HG02970 (cell line): Measurements from ENCODE around the gene NPBWR2.
A peak's percentile ranks its signal among the peaks of the same experiment; 100 is the strongest.
"Not testable (repeated sequence)": the region's sequence is repeated elsewhere in the genome, so short reads cannot be mapped to it uniquely, and the experiment has no call there.

ENCODE experiments used
- ATAC-seq: cut with Tn5 transposase; IDR thresholded peaks from one replicate; pipeline ENCODE4 v1.9.1; 2021; ENCODE audit warnings: mild to moderate bottlenecking, moderate library complexity, moderate number of reproducible peaks; ENCODE audit not compliant: unreplicated experiment, low FRiP score

The NPBWR2 gene

DNA sequence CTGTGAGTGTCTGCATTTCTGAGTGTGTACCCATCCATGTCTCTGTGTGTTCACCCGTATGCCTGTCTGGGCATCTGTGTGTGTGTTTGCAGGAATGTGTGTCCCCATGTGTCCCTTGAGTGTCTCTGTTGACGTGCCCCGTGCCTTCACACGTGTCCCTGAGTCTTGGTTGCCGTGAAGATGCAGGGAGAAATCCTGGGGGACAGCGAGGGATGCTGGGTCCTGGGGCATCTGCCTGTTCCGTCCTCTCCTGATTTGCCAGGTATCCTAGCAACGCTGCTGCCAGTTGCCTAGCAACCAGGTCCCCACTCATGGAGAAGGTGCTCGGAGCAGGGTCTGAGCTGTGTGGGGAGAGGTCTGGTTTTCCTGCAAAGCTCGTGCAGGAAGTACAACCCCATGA is 17.2 kb downstream of the NPBWR2 start:
- no peak for ATAC-seq

DNA sequence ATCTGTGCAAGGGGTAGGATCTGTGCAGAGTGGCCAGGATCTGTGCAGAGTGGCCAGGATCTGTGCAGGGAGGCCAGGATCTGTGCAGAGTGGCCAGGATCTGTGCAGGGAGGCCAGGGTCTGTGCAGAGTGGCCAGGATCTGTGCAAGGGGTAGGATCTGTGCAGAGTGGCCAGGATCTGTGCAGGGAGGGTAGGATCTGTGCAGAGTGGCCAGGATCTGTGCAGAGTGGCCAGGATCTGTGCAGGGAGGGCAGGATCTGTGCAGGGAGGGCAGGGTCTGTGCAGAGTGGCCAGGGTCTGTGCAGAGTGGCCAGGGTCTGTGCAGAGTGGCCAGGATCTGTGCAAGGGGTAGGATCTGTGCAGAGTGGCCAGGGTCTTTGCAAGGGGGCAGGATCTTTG is 18.8 kb downstream of the NPBWR2 start:
- ATAC-seq, result not testable (repeated sequence)

DNA sequence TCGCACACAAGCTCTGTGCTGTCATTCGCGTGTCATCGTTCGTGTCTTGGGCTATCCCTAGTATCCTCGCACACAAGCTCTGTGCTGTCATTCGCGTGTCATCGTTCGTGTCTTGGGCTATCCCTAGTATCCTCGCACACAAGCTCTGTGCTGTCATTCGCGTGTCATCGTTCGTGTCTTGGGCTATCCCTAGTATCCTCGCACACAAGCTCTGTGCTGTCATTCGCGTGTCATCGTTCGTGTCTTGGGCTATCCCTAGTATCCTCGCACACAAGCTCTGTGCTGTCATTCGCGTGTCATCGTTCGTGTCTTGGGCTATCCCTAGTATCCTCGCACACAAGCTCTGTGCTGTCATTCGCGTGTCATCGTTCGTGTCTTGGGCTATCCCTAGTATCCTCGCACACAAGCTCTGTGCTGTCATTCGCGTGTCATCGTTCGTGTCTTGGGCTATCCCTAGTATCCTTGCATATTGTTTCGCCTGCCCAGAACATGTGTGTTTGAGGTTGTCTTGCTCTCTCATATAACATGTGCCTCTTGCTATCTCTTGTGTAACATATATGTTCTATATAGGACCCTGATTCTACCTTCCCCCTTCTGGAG is 20.0 kb downstream of the NPBWR2 start:
- ATAC-seq, result not testable (repeated sequence)

DNA sequence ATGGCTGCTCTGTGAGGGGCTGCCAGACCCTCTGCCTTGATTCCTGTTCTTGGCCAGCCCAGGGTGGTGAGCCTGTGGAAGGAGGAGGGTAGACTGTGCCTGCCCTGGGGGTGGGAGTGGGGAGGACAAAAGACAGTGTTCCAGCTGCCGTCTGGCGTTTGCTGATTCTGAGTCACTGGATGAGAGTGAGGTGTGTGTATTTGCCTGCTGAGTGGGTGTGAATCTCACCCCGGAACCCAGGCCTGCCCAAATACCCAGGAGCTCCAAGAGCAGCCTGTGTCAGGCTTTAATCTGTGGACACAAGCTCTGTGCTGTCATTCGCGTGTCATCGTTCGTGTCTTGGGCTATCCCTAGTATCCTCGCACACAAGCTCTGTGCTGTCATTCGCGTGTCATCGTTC is 20.6 kb downstream of the NPBWR2 start:
- no peak for ATAC-seq

DNA sequence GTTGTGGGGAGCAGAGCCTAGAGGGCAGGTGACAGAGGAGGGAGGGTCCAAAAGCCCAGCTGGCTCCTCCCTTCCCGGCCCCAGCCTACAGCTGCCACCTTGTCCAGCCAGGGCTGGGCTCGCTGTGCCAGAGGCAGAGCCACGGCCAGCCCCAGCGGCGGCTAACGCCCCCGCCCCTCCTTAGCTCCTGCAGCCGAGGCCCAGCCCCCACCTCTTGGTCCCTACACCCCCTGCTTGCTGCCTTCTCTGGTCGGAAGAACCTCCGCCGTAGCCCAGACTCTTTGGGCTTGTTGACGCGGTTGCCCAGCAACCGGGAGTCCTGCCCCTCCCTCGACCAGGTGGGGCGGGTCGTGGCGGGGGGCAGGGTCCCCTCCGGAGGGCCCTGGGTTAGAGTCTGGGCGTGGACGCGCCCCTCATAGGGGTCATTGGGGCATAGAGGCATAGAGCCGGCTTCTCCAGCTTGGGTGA is 22.6 kb downstream of the NPBWR2 start:
- ATAC-seq, result no peak

DNA sequence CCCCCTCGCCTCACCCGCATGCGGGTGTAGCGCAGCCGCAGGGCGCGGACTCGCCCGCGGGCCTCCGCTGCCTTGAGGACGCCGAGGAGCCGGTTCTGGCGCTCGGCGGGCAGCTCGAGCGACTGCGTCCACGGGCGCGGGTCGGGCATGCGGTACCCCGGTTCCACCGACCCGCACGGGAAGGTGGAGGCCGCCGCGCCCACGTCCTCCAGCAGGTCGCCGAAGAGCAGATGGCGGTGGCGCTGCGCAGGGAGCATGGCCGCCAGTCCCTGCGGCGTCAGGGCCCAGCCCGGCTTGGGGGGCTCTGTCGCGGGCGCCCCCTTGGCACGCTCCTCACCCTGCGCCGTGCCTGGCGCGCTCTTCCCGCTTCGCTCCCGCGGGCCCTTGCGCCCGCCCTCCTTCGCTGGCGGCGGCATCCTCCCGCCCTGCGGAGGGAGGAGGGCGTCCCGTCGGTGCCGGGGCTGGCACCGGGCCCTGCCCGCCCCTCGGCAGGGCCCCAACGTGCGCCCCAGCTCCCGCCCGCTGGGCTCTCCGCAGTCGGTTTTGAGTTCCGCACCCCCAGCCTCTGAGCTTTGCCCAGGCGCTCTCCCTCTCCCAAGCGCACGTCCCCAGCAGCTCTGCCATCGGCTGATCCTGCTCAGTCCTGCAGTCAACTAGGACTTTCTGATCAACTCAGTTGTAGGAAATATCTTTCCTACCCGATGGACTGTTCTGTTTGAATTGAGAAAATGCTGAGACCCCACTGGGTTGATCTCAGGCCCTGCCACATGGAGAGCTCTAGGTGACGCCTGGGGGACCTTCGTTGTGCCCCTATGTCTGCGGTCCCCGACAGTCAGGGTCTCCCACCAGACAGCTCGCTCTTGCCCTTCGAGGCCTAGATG is 23.3 kb downstream of the NPBWR2 start, which contains the start of gene LKAAEAR1:
LKAAEAR1 (minus strand) TSS at position 595 of the 881 bp plus-strand sequence; CDS start at position 416, 179 bp downstream.
- no peak for ATAC-seq

DNA sequence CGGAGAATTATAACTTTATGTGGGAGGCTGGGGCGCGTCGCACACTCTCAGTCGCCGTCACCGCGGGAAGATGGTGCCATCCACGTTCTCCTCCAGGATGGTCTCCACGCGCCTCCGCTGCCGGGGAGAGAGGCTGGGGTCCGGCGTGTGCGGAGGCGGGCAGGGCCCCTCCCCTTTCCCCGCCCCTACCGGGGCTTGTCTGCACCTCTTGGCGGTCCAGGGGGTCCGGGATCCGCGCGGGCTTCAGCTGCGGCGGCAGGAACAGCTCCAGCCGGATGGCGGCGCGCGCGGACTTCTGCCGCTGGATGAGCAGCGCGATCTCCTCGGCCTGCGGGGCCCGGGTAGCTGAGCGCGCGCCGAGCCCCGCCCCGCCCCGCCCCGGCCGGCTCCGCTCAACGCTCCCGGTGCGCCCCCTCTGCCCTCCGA is 24.0 kb downstream of the NPBWR2 start:
- no peak for ATAC-seq

DNA sequence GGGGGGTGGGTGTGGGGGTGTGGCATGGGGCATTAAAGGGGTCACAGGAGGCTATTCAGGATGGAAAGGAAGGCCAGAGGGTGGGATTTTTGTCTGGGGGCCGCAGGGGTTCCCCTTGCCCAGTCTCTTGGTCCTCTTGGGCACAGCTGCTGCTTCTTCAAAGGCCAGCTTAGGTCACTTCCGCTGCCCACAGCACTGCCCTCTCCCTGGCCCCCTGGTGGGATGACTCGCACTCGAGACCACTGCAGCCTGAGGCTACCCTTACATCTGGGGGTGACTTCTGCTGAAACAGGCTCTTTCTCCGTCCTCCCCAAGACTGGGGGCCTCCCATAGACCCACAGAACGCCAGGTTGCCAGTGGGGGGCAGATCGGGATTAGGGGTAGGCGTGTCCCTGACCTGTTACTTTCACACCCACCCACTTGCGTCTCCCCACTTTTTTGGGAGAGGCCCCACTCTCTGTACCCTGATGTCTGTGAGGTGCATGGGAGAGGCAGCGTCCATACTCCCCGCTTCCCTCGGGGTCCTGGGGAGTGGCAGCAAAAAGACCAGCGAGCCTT is 24.5 kb downstream of the NPBWR2 start:
- ATAC-seq, result no peak

DNA sequence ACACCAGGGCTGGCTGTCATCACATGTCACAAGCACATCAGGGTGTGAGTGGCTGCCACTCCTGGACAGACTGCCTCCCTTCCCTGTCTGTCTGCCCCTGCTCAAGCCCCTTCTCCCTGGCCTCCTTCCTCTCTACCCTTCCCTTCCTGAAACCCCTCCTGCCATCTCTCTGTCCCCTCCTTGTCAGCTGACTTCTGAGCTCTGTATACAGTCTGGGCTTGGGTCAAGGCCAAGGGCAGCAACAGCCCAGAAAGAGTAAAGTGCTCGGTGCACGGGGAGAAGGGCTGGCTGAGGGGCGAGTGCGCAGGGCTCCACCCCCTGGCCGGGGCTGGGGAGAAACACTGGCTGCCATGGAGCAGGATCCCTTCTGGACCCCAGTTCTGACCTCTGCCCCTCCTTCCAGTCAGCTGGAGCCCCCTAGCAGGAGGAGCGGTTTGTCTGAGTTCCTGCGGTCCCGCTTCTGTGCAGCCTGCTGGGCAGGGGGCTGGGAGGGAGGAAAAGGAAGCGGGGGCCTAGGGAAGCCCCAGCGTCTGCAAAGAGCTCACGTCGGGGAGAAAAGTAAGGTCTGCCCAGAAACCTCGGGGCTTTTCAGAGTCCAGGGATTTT is 25.1 kb downstream of the NPBWR2 start:
- ATAC-seq, result no peak

DNA sequence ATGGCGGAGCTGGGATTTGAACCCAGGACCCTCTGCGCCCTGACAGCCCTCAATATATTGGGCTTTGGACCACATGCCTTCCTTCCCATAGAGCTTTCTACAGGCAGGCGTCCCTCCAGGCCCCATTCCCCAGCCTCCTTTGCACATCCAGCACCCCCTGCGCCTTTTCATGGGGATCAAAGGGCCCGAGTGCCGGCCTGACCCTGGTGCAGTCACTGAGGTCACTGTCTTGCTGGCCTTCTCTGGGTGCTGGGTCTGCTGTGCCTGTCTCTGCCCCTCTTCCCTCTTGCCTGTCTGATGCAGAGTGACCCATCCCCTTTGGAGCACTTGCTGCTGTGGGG is 25.8 kb downstream of the NPBWR2 start:
- ATAC-seq, result no peak

DNA sequence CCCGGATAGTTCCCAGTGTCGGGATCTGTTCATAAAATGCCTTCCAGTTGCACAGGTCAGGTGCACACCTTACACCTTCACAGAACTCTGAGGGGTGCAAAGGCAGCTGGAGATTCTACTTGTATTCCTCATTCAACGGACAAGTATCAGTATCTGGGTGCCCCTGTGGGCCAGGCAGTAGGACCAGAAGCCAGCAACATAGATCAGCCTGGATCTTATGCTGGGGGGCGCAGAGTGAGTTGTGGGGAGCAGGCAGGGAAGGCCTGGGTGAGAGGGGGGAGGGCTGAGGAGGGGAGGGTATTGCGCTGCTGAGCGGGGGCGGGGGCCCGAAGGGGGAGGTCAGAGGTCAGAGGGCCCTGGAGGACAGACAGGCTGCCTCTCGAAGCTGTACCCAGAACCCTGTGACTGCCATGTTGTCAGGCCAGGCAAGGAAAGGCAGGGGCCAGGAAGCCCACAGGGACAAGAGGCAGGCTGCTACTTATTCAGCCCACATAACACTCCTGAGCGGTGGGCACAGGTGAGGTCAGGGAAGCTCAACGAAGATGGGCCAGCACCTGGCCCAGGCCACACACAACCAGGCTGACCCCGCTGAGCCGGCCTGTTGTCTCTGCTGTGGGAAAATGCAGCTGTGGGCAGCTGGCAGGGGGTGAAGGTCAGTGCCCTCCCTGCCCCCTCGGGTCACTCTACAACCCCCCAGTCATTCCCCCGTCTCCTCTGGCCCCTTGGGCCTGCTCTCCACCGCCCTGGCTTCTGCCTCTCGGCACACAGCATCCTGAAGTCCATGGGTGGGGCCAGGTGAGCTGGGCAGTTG is 26.3 kb downstream of the NPBWR2 start:
- ATAC-seq, result no peak

DNA sequence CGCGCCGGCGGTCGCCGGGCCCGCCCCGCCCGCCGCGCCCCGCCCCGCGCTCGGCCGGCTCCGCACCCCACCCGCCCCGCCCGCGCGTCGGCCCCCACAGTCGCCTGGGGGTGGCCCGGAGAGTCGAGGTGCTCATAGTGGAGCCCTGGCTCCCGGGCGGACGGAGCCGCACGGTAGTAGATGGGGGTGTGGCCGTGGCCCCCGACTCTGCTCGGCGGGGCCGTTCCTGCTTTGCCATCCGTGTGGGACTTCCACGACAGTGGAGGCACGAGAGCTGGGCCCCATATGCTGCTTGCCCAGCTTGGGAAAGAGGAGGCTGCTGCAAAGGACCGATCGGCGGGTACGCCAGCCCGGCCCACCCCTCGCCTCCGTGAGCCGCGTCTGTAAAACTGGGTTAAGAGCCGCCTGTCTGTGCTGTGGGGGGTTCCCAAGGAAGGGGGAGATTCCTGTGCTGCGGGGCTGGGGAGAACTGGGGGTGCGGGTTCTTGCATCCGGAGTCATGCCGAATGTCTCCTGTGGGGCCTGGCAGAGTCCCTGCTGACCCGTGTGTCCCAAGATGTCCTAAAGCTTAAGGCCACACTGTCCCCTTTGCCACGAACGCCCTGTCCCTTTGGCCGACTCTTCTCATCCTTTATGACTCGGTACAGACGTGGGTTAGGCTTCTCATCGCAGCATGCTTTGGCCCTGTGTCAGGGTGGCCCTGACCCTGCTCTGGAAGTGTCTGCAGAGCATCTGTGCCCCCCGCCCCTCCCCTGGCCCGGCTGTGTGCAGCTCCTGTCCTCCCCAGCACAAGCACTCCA is 27.2 kb downstream of the NPBWR2 start, which contains the start of gene OPRL1:
OPRL1 (plus strand) TSS at position 70 of the 800 bp plus-strand sequence. CDS start 12,639 bp downstream, outside the sequence.
- ATAC-seq, result no peak

DNA sequence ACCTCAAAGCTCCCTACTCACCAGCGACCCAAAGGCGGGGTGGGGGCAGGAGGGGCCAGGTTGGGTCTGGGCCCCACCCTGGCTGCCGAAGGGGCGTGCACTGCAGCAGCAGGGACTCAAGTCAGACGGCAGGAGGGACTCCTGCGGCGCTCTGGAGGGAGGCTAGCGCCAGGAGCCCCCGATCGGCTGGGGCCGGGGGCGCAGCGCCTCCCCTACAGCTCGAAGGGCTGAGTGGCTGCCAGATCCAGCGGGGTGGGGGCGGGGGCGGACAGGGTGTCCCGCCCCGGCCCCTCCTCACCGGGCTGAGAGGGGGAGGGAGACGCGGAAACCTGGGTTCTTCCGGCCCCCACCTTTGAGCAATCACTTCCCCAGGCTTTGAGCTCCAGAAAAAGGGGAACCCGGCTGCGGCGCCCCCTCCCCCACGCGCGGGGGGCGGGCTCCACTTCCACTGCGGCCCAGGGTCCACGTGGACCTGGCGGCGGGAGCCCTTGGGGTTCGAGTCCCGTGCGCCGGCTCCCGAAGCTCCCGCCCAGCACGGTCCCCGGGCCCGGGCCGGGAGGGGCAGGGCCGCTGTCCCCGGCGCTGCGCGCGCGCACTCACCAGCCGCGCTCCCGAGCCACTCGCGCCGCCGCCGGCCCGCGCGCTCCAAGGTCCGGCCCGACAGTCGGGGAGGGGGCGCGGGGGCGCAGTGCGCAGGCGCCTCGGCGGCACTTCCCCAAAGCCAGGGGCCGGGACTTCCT is 27.9 kb downstream of the NPBWR2 start, which contains the start of gene RGS19:
RGS19 (minus strand) TSS at position 246 of the 740 bp plus-strand sequence. CDS start 2,632 bp downstream, outside the sequence.
- peak; percentile 40 for ATAC-seq

DNA sequence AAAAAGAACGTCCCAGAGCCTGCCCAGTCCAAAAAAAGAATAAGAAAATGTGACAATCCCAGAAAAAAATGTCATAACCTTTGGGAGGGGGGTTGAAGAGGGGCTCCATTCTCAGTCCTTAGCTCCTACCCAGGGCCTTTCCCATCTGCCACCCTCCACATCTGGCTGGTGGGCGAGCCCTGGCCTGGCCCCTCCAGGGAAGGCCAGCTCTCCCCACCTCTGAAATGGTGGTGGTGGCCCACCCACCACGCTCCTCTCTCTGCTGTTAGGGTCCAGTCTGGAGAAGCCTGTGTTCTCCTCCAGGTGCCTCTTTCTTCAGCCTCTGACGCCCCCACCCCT is 28.5 kb downstream of the NPBWR2 start:
- ATAC-seq, result no peak

DNA sequence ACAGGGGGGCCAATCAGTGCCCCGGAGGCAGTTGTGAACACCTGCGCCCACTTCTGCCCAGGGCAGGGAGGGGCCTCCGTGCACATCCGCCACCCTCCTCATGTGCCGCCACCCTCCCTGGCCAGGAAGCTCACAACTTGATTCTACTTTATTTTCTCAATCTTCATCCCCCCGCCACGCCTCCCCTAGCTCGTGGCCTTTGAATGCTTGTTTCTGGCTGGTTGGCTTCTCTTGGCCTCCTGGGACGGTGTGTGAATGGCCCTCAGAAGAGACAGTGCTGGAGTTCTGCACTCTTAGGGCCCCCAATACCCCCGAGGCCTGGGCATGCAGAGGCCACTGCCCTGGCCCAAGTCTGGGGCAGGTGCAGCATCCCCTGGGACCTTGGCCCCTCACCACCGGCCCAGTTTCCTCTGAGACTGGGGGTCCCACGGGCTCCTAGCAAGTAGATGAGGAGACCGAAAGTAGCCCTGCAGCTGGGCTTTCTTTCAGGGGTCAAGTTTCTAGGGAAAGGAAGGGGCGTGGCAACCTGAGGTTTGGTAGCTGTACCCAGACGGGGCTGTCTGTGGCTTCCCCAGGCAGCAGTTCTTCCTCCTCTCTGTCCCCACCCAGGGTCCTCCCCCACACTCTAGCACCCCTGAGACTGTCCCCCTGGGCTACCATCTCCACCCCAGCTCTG is 29.4 kb downstream of the NPBWR2 start:
- ATAC-seq, result no peak

DNA sequence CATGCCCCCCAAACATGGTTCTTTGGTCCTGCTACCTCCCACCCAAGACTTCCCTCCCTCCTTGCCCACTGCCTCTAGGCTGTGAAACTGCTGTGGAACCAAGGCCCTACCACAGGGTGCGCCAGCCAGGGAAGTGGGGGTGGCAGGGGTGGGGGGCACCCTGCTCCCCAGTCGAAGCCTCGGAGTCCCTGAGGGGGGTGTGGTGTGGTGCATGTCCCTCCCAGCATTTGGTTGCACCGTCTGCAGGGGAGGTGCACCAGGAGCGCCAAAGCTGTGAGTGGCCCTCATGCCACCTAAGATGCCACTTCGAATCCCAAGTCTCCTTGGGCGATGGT is 29.9 kb downstream of the NPBWR2 start:
- no peak for ATAC-seq

DNA sequence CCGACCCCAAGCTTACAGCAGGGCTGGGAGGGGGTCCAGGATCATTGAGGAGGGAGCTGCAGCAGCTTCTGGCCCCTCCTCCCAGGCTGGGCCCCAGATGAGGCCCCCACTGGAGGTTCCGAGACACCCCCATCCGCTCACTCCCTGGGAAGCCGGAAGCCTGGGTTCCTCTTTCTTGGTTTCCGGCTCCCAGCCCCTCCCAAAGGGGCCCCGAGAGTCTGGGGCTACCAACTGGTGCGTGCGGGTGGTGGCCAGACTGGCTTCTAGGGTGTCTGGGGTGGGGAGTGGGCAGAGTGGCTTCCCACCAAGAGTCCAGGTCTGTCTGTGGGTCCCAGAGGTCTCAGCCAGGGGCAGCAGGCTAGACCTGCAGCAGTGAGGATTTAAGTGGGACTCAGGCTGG is 30.3 kb downstream of the NPBWR2 start:
- ATAC-seq, result no peak
